Gastroesophageal sphincter (tissue), 3 donors: ENCODE results near the gene SLC30A5.
"Not testable (repeated sequence)": the region's sequence is repeated elsewhere in the genome, so short reads cannot be mapped to it uniquely, and the experiment has no call there.

Source experiments
- EP300 ChIP-seq: sonication (generic); formaldehyde crosslinking; IDR thresholded peaks from one replicate; pipeline ENCODE4 v1.6.1; 2017; ENCODE audit warnings: antibody characterized with exemption, mild to moderate bottlenecking
- POLR2A ChIP-seq, 2 donors: fragments of 450-650 bp; IDR thresholded peaks; one replicate each; pipeline ENCODE4 v1.6.1; 2017; ENCODE audit warnings: antibody characterized with exemption in 2 of 2, mild to moderate bottlenecking in 2 of 2, moderate library complexity in 1 of 2
- POLR2AphosphoS5 ChIP-seq: sonication (generic); formaldehyde crosslinking; IDR thresholded peaks from one replicate; pipeline ENCODE4 v1.6.1; 2017; ENCODE audit warnings: antibody characterized with exemption
- TF ChIP-seq, protein P1 (sequence below), 4 experiments: fragments of 200-600 bp in 2 of 4; fragments of 450-650 bp in 2 of 4; sonication (generic) in 1 of 4; IDR thresholded peaks; one replicate each; pipeline ENCODE4 v1.5.1; 2017 to 2019; ENCODE audit warnings: antibody characterized with exemption in 4 of 4, mild to moderate bottlenecking in 2 of 4, moderate library complexity in 2 of 4

DNA sequence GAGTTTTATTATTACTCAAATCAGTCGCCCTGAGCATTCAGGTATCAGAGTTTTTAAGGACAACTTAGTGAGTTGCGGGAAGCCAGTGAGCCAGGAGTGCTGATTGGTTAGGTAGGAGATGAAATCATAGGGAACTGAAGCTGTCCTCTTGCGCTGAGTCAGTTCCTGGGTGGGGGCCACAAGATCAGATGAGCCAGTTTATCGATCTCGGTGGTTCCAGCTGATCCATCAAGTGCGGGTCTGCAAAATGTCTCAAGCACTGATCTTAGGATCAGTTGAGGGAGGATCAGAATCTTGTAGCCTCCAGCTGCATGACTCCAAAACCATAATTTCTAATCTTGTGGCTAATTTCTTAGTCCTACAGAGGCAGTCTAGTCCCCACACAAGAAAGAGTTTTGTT is 48.6 kb upstream of the SLC30A5 start:
- TF ChIP-seq, protein P1, sequence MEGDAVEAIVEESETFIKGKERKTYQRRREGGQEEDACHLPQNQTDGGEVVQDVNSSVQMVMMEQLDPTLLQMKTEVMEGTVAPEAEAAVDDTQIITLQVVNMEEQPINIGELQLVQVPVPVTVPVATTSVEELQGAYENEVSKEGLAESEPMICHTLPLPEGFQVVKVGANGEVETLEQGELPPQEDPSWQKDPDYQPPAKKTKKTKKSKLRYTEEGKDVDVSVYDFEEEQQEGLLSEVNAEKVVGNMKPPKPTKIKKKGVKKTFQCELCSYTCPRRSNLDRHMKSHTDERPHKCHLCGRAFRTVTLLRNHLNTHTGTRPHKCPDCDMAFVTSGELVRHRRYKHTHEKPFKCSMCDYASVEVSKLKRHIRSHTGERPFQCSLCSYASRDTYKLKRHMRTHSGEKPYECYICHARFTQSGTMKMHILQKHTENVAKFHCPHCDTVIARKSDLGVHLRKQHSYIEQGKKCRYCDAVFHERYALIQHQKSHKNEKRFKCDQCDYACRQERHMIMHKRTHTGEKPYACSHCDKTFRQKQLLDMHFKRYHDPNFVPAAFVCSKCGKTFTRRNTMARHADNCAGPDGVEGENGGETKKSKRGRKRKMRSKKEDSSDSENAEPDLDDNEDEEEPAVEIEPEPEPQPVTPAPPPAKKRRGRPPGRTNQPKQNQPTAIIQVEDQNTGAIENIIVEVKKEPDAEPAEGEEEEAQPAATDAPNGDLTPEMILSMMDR (IDR thresholded peaks at IDR 0.05) = not testable (repeated sequence)
- TF ChIP-seq POLR2A (IDR thresholded peaks at IDR 0.05); POLR2AphosphoS5; EP300: not testable (repeated sequence)
